GM20000 (cell line): Measurements from ENCODE around the gene MAN1A1.

Source experiments
- DNase-seq: peaks from one replicate; pipeline ENCODE4 v3.0.0; 2012; ENCODE audit warnings: low spot score
- CTCF ChIP-seq: IDR thresholded peaks from 2 replicates; pipeline ENCODE4 v1.5.1; 2012; ENCODE audit warnings: mild to moderate bottlenecking, control low read depth; ENCODE audit errors: extremely low read depth, missing control alignments

The MAN1A1 gene

GRCh38 chr6:119289651-119290050 is 59.9 kb downstream of the MAN1A1 start:
- TF ChIP-seq CTCF = no peak
- DNase-seq = no peak

- TF ChIP-seq CTCF = no peak
- DNase-seq = no peak
These were observed 63.5 kb downstream of the MAN1A1 start for GRCh38 chr6:119285908-119286625.

- no peak for TF ChIP-seq CTCF
- DNase-seq = no peak
These were observed 64.6 kb downstream of the MAN1A1 start for GRCh38 chr6:119284861-119285521.

GRCh38 chr6:119283979-119284545 is 65.5 kb downstream of the MAN1A1 start:
- no peak for DNase-seq
- no peak for TF ChIP-seq CTCF

GRCh38 chr6:119283214-119283613 is 66.3 kb downstream of the MAN1A1 start:
- DNase-seq = no peak
- TF ChIP-seq CTCF = no peak

- no peak for TF ChIP-seq CTCF
- no peak for DNase-seq
These were observed 68.9 kb downstream of the MAN1A1 start for GRCh38 chr6:119280668-119281067.

GRCh38 chr6:119280080-119280479 is 69.5 kb downstream of the MAN1A1 start:
- no peak for DNase-seq
- no peak for TF ChIP-seq CTCF
